ENCODE results near the gene LRP2.

DNA sequence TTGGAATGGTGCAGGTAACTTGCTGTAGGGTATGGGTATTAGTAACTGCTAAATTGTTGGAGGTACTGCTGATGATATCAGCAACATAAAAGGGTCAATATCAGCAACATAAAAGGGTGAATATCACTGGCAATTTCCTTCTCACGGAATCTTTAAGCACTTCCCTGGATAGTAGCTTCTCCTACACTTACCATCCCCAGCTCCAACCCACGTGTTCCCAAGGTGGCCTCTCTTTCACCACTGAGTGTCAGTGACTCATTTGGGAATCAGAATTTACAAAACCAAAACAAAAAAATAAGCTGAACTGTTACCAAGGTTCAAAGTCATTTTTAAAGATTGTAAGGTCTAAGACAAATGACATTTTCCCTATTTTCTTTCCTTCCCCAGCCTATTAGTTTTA is 70.8 kb downstream of the LRP2 start:
- TF ChIP-seq, protein P1, sequence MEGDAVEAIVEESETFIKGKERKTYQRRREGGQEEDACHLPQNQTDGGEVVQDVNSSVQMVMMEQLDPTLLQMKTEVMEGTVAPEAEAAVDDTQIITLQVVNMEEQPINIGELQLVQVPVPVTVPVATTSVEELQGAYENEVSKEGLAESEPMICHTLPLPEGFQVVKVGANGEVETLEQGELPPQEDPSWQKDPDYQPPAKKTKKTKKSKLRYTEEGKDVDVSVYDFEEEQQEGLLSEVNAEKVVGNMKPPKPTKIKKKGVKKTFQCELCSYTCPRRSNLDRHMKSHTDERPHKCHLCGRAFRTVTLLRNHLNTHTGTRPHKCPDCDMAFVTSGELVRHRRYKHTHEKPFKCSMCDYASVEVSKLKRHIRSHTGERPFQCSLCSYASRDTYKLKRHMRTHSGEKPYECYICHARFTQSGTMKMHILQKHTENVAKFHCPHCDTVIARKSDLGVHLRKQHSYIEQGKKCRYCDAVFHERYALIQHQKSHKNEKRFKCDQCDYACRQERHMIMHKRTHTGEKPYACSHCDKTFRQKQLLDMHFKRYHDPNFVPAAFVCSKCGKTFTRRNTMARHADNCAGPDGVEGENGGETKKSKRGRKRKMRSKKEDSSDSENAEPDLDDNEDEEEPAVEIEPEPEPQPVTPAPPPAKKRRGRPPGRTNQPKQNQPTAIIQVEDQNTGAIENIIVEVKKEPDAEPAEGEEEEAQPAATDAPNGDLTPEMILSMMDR (IDR thresholded peaks at IDR 0.05): no peak
- TF ChIP-seq POLR2AphosphoS5 (IDR thresholded peaks at IDR 0.05): no peak

All from gastroesophageal sphincter (tissue), 3 donors.